BJ (cell line): ENCODE results near the gene POLK. TPM values are rescaled to one million over a fixed set of nuclear protein-coding genes. Genes with fewer than 3 reads are reported as not detected.
A peak's percentile ranks its signal among the peaks of the same experiment; 100 is the strongest.

ENCODE experiments used
- CTCF ChIA-PET: fragments of 350-600 bp; formaldehyde crosslinking; extraction: SDS; loops from one replicate; lab custom pipeline; 2021; ENCODE audit warnings: antibody characterized with exemption, inconsistent platforms; lab: Yijun Ruan, JAX
- POLR2A ChIA-PET: fragments of 300-600 bp; sonication (Branson Sonifier 250); formaldehyde crosslinking; extraction: SDS; loops from one replicate; lab custom pipeline; 2021; ENCODE audit warnings: antibody characterized with exemption; lab: Charles Lee
- DNase-seq: peaks from one replicate; pipeline ENCODE4 v3.0.0-alpha.2; 2011; ENCODE audit warnings: low read depth
- H3K27me3 ChIP-seq: 2 replicates; pipeline ENCODE4 v1.6.0; 2011; ENCODE audit warnings: low read length; ENCODE audit not compliant: control insufficient read depth, insufficient read depth
- H3K36me3 ChIP-seq: 2 replicates; pipeline ENCODE4 v1.5.1; 2011; ENCODE audit warnings: low read length; ENCODE audit not compliant: control insufficient read depth, insufficient read depth
- H3K4me3 ChIP-seq: 2 replicates; pipeline ENCODE4 v1.5.1; 2011; ENCODE audit warnings: low read depth, mild to moderate bottlenecking, control low read depth, low read length
- polyA plus RNA-seq: library from polyadenylated mRNA; depleted of rRNA; stranded (reverse); fragments of >200 nt; gene quantifications from 2 replicates; pipeline ENCODE4 v1.2.3, GENCODE V29; 2011
- TF ChIP-seq, protein P1 (sequence below): IDR thresholded peaks from 2 replicates; pipeline ENCODE4 v1.5.1; 2011; ENCODE audit warnings: low read depth, mild to moderate bottlenecking, control low read depth, inconsistent platforms, low read length, moderate library complexity; ENCODE audit not compliant: insufficient read depth

The POLK gene
- polyA plus RNA-seq, 1 experiment, result 11.8 TPM

DNA sequence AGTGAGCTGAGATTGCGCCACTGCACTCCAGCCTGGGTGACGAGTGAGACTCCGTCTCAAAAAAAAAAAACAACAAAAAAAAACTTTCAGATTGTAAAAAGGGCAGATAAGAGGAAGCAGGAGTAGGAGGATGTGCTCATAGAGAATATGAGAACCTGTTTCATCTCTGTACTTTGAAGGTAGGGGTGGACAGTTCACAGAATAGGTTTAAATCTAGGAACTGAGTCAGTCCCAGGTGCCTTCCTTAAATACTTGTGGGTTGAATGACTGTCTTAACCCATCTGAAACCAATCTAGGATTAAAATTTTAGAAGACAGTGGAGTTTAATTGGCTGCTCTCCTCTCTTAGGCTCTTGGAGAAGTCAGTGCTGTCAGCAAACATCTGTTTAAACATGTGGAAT, 12.4 kb downstream of the POLK start:
- no peak overlapping the region for H3K4me3 ChIP-seq
- H3K27me3 ChIP-seq, result no peaks in the 10 kb centered on the region
- TF ChIP-seq, protein P1, sequence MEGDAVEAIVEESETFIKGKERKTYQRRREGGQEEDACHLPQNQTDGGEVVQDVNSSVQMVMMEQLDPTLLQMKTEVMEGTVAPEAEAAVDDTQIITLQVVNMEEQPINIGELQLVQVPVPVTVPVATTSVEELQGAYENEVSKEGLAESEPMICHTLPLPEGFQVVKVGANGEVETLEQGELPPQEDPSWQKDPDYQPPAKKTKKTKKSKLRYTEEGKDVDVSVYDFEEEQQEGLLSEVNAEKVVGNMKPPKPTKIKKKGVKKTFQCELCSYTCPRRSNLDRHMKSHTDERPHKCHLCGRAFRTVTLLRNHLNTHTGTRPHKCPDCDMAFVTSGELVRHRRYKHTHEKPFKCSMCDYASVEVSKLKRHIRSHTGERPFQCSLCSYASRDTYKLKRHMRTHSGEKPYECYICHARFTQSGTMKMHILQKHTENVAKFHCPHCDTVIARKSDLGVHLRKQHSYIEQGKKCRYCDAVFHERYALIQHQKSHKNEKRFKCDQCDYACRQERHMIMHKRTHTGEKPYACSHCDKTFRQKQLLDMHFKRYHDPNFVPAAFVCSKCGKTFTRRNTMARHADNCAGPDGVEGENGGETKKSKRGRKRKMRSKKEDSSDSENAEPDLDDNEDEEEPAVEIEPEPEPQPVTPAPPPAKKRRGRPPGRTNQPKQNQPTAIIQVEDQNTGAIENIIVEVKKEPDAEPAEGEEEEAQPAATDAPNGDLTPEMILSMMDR, result no peak
- 0 out of 2 replicates have a peak, but pooled peaks cover under 1% of the 10 kb centered on the region for H3K36me3 ChIP-seq
- CTCF ChIA-PET, result interaction anchor here (1.1 kb wide), 1 partner anchor 10 kb away, joined by 3 read pairs; no protein-coding TSS in a partner anchor
- peak; percentile 19 for DNase-seq
- POLR2A ChIA-PET, result interaction anchor here (0.5 kb wide), 1 partner anchor 12 kb away, joined by 3 read pairs; the partner anchor contains the start of genes CERT1 and POLK

DNA sequence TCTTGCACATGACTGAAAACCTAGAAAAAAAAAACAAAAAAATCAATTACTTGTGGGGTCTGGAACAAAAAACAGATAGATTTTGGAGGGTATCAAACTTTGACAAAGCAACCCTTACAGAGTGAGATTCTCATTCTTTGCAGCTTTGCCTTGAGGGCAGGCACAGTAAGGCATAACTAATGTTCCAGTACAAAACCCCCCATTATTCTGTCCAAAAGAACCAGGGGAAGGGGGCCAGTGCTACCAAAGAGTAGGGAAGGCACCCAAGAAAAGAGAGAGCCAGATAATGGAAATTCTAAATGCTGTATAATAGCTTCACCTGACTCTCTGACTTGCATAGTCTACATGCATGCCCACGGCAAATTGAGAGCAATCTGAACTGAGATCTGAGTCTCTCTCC, 12.9 kb downstream of the POLK start:
- no peak for DNase-seq
- ChIA-PET CTCF (interaction anchor here (1.1 kb wide), 1 partner anchor 9 kb away, joined by 3 read pairs; no protein-coding TSS in a partner anchor), POLR2A (interaction anchor here (0.5 kb wide), 1 partner anchor 13 kb away, joined by 3 read pairs; the partner anchor contains the start of genes CERT1 and POLK)
- TF ChIP-seq, protein P1, result no peak
- Histone ChIP-seq H3K36me3 (0 out of 2 replicates have a peak, but pooled peaks cover 1% of the 10 kb centered on the region), H3K27me3 (no peaks in the 10 kb centered on the region), H3K4me3 (no peak overlapping the region)

DNA sequence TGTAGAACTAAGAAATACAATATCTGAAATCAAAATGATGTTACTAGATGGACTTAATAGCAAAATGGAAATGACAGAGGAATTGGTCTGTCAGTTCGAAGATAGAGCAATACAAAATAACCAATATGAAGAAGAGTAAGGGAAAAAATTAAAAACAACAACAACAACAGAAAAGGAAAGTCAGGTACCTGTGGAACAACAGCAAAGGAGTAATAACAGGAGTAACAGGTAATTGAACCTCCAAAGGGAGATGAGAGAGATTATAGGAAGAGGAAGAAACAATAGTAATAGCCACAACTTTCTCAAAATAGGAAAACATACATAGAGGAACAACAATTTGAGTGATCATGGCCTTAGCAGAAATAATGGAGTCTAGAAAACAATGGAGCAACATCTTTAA, 13.7 kb downstream of the POLK start:
- CTCF ChIA-PET, result interaction anchor here (1.1 kb wide), 1 partner anchor 9 kb away, joined by 3 read pairs; no protein-coding TSS in a partner anchor
- H3K36me3 ChIP-seq, result 0 out of 2 replicates have a peak, but pooled peaks cover 1% of the 10 kb centered on the region
- no peak overlapping the region for H3K4me3 ChIP-seq
- POLR2A ChIA-PET, result no interaction called here
- no peaks in the 10 kb centered on the region for H3K27me3 ChIP-seq
- no peak for DNase-seq
- TF ChIP-seq, protein P1, result no peak

DNA sequence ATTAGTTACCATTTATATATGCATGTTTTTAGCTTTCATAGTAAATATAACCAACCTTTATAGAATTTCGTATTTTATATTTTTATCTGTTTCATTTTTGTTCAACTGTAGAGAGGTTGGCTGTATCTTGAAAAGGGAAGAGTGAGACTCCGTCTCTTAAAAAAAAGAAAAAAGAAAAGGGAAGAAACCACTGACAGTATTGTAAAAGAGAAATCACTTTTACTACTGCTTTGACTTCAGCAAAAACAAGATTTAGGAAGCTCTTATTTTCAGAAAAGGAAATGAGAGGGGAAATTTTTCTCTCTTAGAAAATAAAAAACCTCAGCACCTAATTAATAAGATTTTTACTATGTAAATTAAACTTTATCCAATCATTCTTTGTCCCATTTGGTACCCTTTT, 14.4 kb downstream of the POLK start:
- no peaks in the 10 kb centered on the region for H3K27me3 ChIP-seq
- CTCF ChIA-PET, result no interaction called here
- POLR2A ChIA-PET, result no interaction called here
- H3K36me3 ChIP-seq, result 0 out of 2 replicates have a peak, but pooled peaks cover 1% of the 10 kb centered on the region
- TF ChIP-seq, protein P1, result no peak
- no peak overlapping the region for H3K4me3 ChIP-seq
- no peak for DNase-seq

DNA sequence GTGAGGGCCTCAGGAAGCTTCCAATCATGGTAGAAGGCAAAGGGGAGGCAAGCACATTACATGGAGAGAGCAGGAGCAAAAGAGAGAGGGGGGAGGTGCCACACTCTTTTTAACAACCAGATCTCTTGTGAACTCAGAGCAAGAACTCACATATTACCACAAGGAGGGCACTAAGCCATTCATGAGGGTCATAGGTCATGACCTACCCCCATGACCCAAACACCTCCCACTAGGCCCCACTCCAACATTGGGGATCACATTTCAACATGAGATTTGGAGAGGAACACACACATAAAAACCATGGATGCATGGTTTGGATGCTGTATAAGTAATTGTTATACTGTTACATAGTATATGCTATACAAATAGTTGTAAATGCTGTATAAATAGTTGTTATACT, 17.5 kb downstream of the POLK start:
- Histone ChIP-seq H3K36me3 (0 out of 2 replicates have a peak, but pooled peaks cover 1% of the 10 kb centered on the region), H3K27me3 (no peaks in the 10 kb centered on the region), H3K4me3 (no peak overlapping the region)
- CTCF ChIA-PET, result no interaction called here
- TF ChIP-seq, protein P1, result no peak
- POLR2A ChIA-PET, result no interaction called here
- DNase-seq, result no peak
